ENCODE measurements around the gene MAPK6.

- TF ChIP-seq, protein P1, sequence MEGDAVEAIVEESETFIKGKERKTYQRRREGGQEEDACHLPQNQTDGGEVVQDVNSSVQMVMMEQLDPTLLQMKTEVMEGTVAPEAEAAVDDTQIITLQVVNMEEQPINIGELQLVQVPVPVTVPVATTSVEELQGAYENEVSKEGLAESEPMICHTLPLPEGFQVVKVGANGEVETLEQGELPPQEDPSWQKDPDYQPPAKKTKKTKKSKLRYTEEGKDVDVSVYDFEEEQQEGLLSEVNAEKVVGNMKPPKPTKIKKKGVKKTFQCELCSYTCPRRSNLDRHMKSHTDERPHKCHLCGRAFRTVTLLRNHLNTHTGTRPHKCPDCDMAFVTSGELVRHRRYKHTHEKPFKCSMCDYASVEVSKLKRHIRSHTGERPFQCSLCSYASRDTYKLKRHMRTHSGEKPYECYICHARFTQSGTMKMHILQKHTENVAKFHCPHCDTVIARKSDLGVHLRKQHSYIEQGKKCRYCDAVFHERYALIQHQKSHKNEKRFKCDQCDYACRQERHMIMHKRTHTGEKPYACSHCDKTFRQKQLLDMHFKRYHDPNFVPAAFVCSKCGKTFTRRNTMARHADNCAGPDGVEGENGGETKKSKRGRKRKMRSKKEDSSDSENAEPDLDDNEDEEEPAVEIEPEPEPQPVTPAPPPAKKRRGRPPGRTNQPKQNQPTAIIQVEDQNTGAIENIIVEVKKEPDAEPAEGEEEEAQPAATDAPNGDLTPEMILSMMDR (optimal IDR thresholded peaks at IDR 0.05 in 1 of 3, IDR thresholded peaks at IDR 0.05 in 1 of 3, conservative IDR thresholded peaks at IDR 0.05 in 1 of 3; ENCODE audit: extremely low read depth in 1 of 3, insufficient read depth in 2 of 3, low read length in 3 of 3): no peak
- TF ChIP-seq EZH2 (IDR thresholded peaks at IDR 0.05; ENCODE audit: low read length): no peak
These were observed 87.6 kb downstream of the MAPK6 start for GRCh38 chr15:52106641-52107040.
